IPS DF 4.7 (cell line): ENCODE results near the gene ACTN1.

ENCODE experiments used
- DNase-seq: peaks from one replicate; pipeline ENCODE4 v3.0.0-alpha.2; 2013; ENCODE audit warnings: low spot score; ENCODE audit errors: extremely low read depth

The ACTN1 gene

GRCh38 chr14:68919129-68919927 is 59.8 kb downstream of the ACTN1 start:
- DNase-seq = no peak

- DNase-seq = no peak
Observed at GRCh38 chr14:68918612-68919011, 60.5 kb downstream of the ACTN1 start.

- no peak for DNase-seq
Observed at GRCh38 chr14:68916358-68916941, 62.7 kb downstream of the ACTN1 start.

GRCh38 chr14:68913516-68913915 is 65.6 kb downstream of the ACTN1 start:
- no peak for DNase-seq

- peak; percentile 56 for DNase-seq
Observed at GRCh38 chr14:68911594-68912227, 67.4 kb downstream of the ACTN1 start.

- DNase-seq = no peak
Observed at GRCh38 chr14:68910540-68910939, 68.6 kb downstream of the ACTN1 start.

- DNase-seq = no peak
Observed at GRCh38 chr14:68908803-68909202, 70.3 kb downstream of the ACTN1 start.

GRCh38 chr14:68908201-68908600 is 70.9 kb downstream of the ACTN1 start:
- no peak for DNase-seq

GRCh38 chr14:68906439-68906838 is 72.7 kb downstream of the ACTN1 start:
- DNase-seq = no peak

GRCh38 chr14:68905107-68905895 is 73.8 kb downstream of the ACTN1 start:
- DNase-seq = no peak

GRCh38 chr14:68902357-68902756 is 76.7 kb downstream of the ACTN1 start:
- no peak for DNase-seq

- no peak for DNase-seq
Observed at GRCh38 chr14:68899033-68899603, 80.0 kb downstream of the ACTN1 start.

GRCh38 chr14:68898248-68899032 is 80.7 kb downstream of the ACTN1 start:
- DNase-seq = no peak

GRCh38 chr14:68897559-68898155 is 81.4 kb downstream of the ACTN1 start:
- no peak for DNase-seq

- no peak for DNase-seq
Observed at GRCh38 chr14:68896132-68896531, 83.0 kb downstream of the ACTN1 start.

GRCh38 chr14:68894802-68895703 is 84.0 kb downstream of the ACTN1 start:
- DNase-seq = no peak

GRCh38 chr14:68894123-68894522 is 85.0 kb downstream of the ACTN1 start:
- DNase-seq = no peak

GRCh38 chr14:68893566-68893965 is 85.5 kb downstream of the ACTN1 start:
- no peak for DNase-seq

- DNase-seq = no peak
Observed at GRCh38 chr14:68892961-68893360, 86.1 kb downstream of the ACTN1 start.
